ENCODE data around the gene CHML.
A peak's percentile ranks its signal among the peaks of the same experiment; 100 is the strongest.

CHML gene

DNA sequence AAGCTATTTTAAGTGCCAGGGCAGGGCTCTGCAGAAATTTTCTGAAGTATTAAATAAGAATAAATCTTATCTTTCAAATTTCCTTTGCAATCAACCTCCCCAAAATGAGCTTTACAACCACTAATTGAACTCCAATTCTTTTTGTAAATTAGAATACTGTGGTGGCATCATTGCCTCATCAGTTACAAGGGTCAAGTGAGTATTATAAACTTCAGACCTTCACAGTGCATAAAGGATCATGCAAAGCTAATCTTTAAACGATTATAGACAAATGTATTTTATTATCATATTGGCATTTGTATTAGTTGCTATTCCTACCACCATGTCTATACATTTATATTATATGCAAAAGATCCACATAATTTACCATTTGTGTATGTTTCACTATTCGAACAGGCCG is 7.2 kb downstream of the CHML start:
- H3K4me3 ChIP-seq (ENCODE audit: low read length) = no peak overlapping the region
- TF ChIP-seq, protein P1, sequence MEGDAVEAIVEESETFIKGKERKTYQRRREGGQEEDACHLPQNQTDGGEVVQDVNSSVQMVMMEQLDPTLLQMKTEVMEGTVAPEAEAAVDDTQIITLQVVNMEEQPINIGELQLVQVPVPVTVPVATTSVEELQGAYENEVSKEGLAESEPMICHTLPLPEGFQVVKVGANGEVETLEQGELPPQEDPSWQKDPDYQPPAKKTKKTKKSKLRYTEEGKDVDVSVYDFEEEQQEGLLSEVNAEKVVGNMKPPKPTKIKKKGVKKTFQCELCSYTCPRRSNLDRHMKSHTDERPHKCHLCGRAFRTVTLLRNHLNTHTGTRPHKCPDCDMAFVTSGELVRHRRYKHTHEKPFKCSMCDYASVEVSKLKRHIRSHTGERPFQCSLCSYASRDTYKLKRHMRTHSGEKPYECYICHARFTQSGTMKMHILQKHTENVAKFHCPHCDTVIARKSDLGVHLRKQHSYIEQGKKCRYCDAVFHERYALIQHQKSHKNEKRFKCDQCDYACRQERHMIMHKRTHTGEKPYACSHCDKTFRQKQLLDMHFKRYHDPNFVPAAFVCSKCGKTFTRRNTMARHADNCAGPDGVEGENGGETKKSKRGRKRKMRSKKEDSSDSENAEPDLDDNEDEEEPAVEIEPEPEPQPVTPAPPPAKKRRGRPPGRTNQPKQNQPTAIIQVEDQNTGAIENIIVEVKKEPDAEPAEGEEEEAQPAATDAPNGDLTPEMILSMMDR (conservative IDR thresholded peaks at IDR 0.05; ENCODE audit: low read depth, low read length) = no peak

DNA sequence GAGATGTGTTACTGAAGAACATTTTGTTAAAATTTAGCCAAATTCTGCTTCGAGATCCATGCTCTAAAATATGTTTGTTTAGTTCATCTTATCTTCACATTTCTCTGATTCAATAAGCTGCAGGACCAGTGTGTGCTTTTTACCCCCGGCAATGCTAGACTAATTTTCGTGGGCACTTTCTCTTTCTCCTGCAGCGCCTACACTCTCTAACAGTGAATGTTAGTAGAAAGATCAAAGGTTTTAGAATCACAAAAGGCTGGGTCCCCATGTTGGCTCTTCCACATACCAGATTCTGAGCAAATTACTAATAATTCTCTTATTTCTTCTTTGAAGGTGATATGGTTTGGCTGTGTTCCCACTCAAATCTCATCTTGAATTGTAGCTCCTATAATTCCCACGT is 8.5 kb downstream of the CHML start:
- TF ChIP-seq, protein P1 (conservative IDR thresholded peaks at IDR 0.05; ENCODE audit: low read depth, low read length) = no peak
- H3K4me3 ChIP-seq (ENCODE audit: low read length) = no peak overlapping the region
- DNase-seq (ENCODE audit: low read depth) = no peak

More for the DNA sequence above, 7.2 kb downstream of the CHML start:
- DNase-seq (ENCODE audit: low read depth) = no peak

DNA sequence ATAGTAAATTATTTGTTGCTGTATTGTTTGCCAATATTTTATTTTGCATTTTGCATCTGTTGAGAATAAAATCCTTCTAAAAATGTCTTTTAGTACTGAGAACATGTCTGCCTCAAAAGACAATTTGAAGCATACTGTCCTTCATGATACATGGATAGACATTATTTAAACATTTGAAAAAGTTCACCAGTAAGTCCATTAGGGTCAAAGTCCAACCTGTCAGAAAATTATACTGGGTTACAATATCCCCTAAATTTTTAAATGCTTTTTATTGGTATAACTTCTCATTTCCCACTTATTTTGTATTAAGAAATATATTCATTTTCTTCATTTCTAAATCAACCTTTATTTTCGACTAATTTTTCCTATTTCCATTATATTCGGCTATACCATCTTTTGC is 9.3 kb downstream of the CHML start:
- DNase-seq (ENCODE audit: low read depth) = no peak
- H3K4me3 ChIP-seq (ENCODE audit: low read length) = no peak overlapping the region
- TF ChIP-seq, protein P1 (conservative IDR thresholded peaks at IDR 0.05; ENCODE audit: low read depth, low read length) = no peak

DNA sequence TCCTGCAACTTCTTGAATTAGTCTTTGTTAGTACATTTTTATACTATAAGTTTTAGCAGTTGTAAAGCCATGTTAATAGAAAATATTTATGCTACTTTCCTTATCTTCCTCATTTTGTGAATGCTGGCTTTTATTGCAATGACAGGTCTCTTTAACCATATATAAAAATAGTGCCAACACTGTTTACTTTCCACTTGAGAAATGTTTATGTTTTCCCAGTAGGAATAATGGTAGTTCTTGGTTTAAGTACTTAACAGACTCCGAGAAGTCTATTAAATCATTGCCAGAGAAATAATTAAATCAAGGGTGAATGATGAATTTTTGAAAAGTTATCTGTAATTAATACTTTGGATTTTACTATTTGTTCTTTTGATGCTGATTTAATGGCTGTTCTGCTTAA is 9.7 kb downstream of the CHML start:
- TF ChIP-seq, protein P1 (conservative IDR thresholded peaks at IDR 0.05; ENCODE audit: low read depth, low read length) = no peak
- no peak for DNase-seq (ENCODE audit: low read depth)
- no peak overlapping the region for H3K4me3 ChIP-seq (ENCODE audit: low read length)

DNA sequence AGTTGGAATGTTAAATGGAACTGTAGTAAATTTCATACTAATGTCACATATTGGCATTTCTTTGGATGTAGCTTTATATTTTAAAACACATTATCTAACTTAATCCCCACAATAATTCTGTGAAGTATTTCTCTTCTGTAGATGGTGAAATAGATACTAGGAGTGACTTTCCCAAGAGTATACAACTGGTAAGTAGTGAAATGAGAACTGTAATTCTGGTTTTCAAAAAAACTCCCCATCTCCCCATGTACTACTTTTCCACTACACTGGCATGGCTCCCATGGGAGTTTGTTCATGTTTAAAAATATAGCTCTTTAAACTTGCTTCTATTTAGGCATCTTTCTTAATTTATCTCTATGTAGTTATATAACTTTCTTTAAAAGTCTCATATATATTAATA is 10.2 kb downstream of the CHML start:
- TF ChIP-seq, protein P1 (conservative IDR thresholded peaks at IDR 0.05; ENCODE audit: low read depth, low read length) = no peak
- DNase-seq (ENCODE audit: low read depth) = no peak
- H3K4me3 ChIP-seq (ENCODE audit: low read length) = no peak overlapping the region

DNA sequence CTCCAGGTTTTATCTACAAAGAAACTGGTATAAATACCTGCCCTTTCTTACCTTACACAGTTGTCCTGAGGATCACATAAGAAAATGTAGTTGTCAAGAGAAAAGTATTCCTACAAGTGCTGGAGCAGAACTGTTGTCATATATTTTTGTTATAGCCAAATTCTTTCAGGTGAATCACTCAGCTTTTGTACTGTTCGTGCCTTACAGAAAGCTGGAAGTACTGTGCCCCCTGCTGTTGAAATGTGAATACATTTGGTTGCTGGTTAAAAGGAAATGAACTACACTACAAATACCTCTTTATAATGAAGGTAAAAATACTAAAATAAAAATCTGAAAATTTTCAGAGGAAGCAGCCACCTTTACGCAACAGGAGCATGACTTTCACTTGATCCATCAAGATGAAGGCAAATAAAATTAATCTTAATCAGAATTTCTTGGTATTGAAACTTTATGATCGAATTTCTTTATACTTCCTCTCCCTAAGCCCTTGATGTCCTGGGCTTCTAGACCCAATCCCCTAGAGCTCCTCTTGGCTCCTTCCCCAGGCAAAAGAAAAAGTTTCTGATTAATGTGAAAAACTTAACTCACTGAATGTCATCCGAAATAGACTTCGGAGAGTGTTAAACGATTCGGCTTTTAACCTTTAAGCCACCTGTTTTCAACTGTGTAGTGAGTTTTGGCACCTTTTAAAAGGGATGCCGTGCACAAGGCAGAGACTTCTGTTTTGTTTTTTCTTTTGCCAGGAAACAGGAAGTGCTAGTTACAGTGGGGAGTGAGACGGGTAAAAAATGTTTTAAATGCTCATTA is 12.5 kb downstream of the CHML start:
- DNase-seq (ENCODE audit: low read depth) = no peak
- no peak overlapping the region for H3K4me3 ChIP-seq (ENCODE audit: low read length)
- TF ChIP-seq, protein P1 (conservative IDR thresholded peaks at IDR 0.05; ENCODE audit: low read depth, low read length) = peak; percentile 76

GRCh38 chr1:241624935-241625334 is 15.2 kb downstream of the CHML start:
- TF ChIP-seq, protein P1 (conservative IDR thresholded peaks at IDR 0.05; ENCODE audit: low read depth, low read length) = no peak
- no peak for DNase-seq (ENCODE audit: low read depth)
- H3K4me3 ChIP-seq (ENCODE audit: low read length) = no peak overlapping the region
